ENCODE measurements around the gene OR2T2. TPM values are rescaled to one million over a fixed set of nuclear protein-coding genes. Genes with fewer than 3 reads are reported as not detected.

Gene OR2T2
- total RNA-seq, 2 experiments from 2014 or later = not detected

DNA sequence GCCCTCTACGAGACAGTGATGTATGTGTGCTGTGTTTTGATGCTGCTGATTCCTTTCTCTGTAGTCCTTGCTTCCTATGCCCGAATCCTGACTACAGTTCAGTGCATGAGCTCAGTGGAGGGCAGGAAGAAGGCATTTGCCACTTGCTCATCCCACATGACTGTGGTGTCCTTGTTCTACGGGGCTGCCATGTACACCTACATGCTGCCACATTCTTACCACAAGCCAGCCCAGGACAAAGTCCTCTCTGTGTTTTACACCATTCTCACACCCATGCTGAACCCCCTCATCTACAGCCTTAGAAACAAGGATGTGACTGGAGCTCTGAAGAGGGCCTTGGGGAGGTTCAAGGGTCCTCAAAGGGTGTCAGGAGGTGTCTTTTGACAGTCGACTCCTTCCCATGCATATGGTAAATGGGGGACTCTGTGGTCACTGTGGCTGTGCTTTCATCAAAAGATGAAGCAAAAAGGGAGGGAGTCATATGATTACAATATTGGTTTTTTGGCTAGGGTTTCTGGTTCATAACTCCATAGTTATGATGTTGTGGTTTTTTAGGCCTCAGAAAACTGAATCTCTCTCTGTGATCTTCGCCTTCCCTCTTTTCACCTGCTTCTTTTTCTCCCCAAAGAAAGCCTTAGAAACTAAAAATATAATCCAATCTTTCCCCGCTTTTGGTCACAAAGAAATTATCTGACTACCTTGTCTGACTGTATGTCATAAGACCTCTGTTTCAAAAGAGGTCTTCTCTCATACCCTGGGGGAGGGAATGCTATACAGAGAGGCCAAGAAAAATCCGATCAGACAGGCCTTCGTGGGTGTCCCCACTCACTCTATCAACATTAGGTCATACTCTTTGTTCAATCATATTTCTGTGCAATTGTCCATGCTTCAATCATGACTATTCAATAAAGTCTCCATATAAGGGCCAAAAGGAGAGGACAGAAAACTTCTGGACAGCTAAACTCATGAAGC lies 38.4 kb upstream of the OR2T2 start:
- H3K9me3 ChIP-seq (ENCODE audit: control insufficient read depth in 1 of 2, insufficient read depth in 1 of 2, low read length in 2 of 2) = peaks cover 3 to 5% of the 10 kb centered on the region in 2 experiments
- Mint-ChIP-seq H3K36me3 (ENCODE audit: low read depth) (no peaks in the 10 kb centered on the region), H3K4me1 (ENCODE audit: low read depth) (no peaks in the 10 kb centered on the region), H3K27ac (no peak overlapping the region), H3K27me3 (no peaks in the 10 kb centered on the region), H3K9me3 (peaks cover 11% of the 10 kb centered on the region), H3K4me3 (no peak overlapping the region)
- DNase-seq (no peak), ATAC-seq (ENCODE audit: poor library complexity) (no peak)
- H3K27ac ChIP-seq (ENCODE audit: low read depth in 1 of 2, low read length in 2 of 2) = no peak overlapping the region
- intact Hi-C loops (cut with DNase I, micrococcal nuclease) = no loop called here
- POLR2A ChIA-PET = no interaction called here
- H3K4me1 ChIP-seq (ENCODE audit: insufficient read depth, low read length) = no peaks in the 10 kb centered on the region
- no peaks in the 10 kb centered on the region for H3K27me3 ChIP-seq (ENCODE audit: control insufficient read depth in 1 of 2, insufficient read depth in 2 of 2, low read length in 2 of 2)
- no peaks in the 10 kb centered on the region for H3K36me3 ChIP-seq (ENCODE audit: insufficient read depth, low read length)
- no peak overlapping the region for H3K4me3 ChIP-seq (ENCODE audit: low read length)
- TF ChIP-seq, protein P1, sequence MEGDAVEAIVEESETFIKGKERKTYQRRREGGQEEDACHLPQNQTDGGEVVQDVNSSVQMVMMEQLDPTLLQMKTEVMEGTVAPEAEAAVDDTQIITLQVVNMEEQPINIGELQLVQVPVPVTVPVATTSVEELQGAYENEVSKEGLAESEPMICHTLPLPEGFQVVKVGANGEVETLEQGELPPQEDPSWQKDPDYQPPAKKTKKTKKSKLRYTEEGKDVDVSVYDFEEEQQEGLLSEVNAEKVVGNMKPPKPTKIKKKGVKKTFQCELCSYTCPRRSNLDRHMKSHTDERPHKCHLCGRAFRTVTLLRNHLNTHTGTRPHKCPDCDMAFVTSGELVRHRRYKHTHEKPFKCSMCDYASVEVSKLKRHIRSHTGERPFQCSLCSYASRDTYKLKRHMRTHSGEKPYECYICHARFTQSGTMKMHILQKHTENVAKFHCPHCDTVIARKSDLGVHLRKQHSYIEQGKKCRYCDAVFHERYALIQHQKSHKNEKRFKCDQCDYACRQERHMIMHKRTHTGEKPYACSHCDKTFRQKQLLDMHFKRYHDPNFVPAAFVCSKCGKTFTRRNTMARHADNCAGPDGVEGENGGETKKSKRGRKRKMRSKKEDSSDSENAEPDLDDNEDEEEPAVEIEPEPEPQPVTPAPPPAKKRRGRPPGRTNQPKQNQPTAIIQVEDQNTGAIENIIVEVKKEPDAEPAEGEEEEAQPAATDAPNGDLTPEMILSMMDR (IDR thresholded peaks at IDR 0.05) = no peak
- CTCF ChIA-PET = no interaction called here

DNA sequence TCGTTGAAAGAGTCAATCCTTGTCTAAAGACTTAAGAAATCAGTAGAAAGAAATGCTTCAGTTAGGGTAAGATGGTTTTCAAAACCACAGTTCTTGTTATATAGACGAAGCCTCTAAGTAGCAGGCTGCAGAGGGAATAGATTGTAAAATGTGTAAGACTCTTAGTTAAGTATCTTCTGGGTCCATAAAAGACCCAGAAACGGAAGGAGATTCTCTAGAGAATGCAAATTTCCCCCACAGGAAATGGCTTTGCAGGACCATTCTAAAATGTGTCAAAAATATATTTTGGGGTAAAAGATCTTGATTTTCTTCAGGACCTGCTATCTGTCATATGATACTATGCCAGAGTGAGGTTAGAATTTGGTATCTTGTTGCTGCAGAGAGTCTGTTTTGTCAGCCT lies 29.2 kb upstream of the OR2T2 start:
- Histone ChIP-seq H3K9me3 (ENCODE audit: control insufficient read depth in 1 of 2, insufficient read depth in 1 of 2, low read length in 2 of 2) (peaks cover 5 to 10% of the 10 kb centered on the region in 2 experiments), H3K4me3 (ENCODE audit: low read length) (no peak overlapping the region), H3K36me3 (ENCODE audit: insufficient read depth, low read length) (no peaks in the 10 kb centered on the region), H3K27me3 (ENCODE audit: control insufficient read depth in 1 of 2, insufficient read depth in 2 of 2, low read length in 2 of 2) (no peaks in the 10 kb centered on the region), H3K27ac (ENCODE audit: low read depth in 1 of 2, low read length in 2 of 2) (no peak overlapping the region), H3K4me1 (ENCODE audit: insufficient read depth, low read length) (no peaks in the 10 kb centered on the region)
- no peak overlapping the region for H3K27ac Mint-ChIP-seq
- H3K27me3 Mint-ChIP-seq = no peaks in the 10 kb centered on the region
- H3K9me3 Mint-ChIP-seq = peaks cover 10% of the 10 kb centered on the region
- intact Hi-C loops (cut with DNase I, micrococcal nuclease) = no loop called here
- H3K4me1 Mint-ChIP-seq (ENCODE audit: low read depth) = peaks cover 34% of the 10 kb centered on the region
- ATAC-seq (ENCODE audit: poor library complexity) = no peak
- no peak overlapping the region for H3K4me3 Mint-ChIP-seq
- H3K36me3 Mint-ChIP-seq (ENCODE audit: low read depth) = peaks cover 7% of the 10 kb centered on the region
- no peak for DNase-seq
- ChIA-PET CTCF (no interaction called here), POLR2A (no interaction called here)
- TF ChIP-seq, protein P1 (IDR thresholded peaks at IDR 0.05) = no peak

DNA sequence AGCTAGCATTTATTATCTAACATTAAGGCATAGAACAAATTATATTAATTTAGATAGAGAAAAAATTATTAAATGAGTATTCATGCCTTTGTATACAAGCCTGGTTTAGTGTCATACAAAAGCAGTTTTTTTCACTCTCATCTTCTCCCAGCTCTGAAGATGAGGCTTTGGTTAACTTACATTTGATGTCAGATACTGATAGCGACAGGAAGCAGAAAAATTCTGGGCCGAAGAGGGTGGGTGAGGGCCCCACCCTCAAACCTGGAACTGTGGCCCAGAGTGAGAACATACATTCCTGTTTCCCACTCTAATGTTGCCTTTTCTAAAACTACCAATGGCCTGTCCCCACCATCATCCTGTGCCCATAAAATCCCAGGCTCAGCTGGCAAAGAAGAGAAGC lies 27.6 kb upstream of the OR2T2 start:
- intact Hi-C loops (cut with DNase I, micrococcal nuclease) = no loop called here
- peaks cover 5 to 8% of the 10 kb centered on the region in 2 experiments for H3K9me3 ChIP-seq (ENCODE audit: control insufficient read depth in 1 of 2, insufficient read depth in 1 of 2, low read length in 2 of 2)
- no peaks in the 10 kb centered on the region for H3K27me3 ChIP-seq (ENCODE audit: control insufficient read depth in 1 of 2, insufficient read depth in 2 of 2, low read length in 2 of 2)
- H3K27ac Mint-ChIP-seq = no peak overlapping the region
- H3K4me3 Mint-ChIP-seq = no peak overlapping the region
- H3K4me1 Mint-ChIP-seq (ENCODE audit: low read depth) = peaks cover 34% of the 10 kb centered on the region
- no peaks in the 10 kb centered on the region for H3K27me3 Mint-ChIP-seq
- H3K36me3 Mint-ChIP-seq (ENCODE audit: low read depth) = peaks cover 7% of the 10 kb centered on the region
- ChIA-PET POLR2A (no interaction called here), CTCF (no interaction called here)
- H3K27ac ChIP-seq (ENCODE audit: low read depth in 1 of 2, low read length in 2 of 2) = no peak overlapping the region
- ATAC-seq (ENCODE audit: poor library complexity) (no peak), DNase-seq (no peak)
- TF ChIP-seq, protein P1 (IDR thresholded peaks at IDR 0.05) = no peak
- H3K4me1 ChIP-seq (ENCODE audit: insufficient read depth, low read length) = no peaks in the 10 kb centered on the region
- peaks cover 10% of the 10 kb centered on the region for H3K9me3 Mint-ChIP-seq
- no peaks in the 10 kb centered on the region for H3K36me3 ChIP-seq (ENCODE audit: insufficient read depth, low read length)
- no peak overlapping the region for H3K4me3 ChIP-seq (ENCODE audit: low read length)

Data from CD4-positive, alpha-beta T cell (primary cell).